Activated naive CD8-positive, alpha-beta T cell treated with anti-CD3 and anti-CD28 coated beads, Interleukin-2, amount 10 ng/mL, durations not matched to agents 7 days and 5 days (primary cell): ENCODE measurements around the gene CCM2. TPM values are rescaled to one million over a fixed set of nuclear protein-coding genes. Genes with fewer than 3 reads are reported as not detected.

Source experiments
- ATAC-seq: fragments of 150-1000 bp; cut with Tn5 transposase; one replicate; pipeline ENCODE4 v1.10.0; 2021; ENCODE audit warnings: low read depth, moderate library complexity
- POLR2A ChIA-PET: fragments of 350-600 bp; sonication (Branson Sonifier 250); formaldehyde crosslinking; loops from one replicate; lab custom pipeline; 2021; ENCODE audit warnings: antibody characterized with exemption; lab: Charles Lee
- DNase-seq: peaks from one replicate; pipeline ENCODE4 v3.0.0; 2021
- H3K27ac Mint-ChIP-seq: one replicate; pipeline ENCODE4 v1.8.0; 2022; ENCODE audit warnings: mild to moderate bottlenecking, mixed read lengths
- H3K27me3 Mint-ChIP-seq: one replicate; pipeline ENCODE4 v1.8.0; 2022; ENCODE audit warnings: mild to moderate bottlenecking, moderate library complexity, mixed read lengths
- H3K36me3 Mint-ChIP-seq: one replicate; pipeline ENCODE4 v1.8.0; 2021; ENCODE audit warnings: mild to moderate bottlenecking, mixed read lengths
- H3K4me1 Mint-ChIP-seq: one replicate; pipeline ENCODE4 v1.8.0; 2021; ENCODE audit warnings: mixed read lengths
- H3K4me3 Mint-ChIP-seq: one replicate; pipeline ENCODE4 v1.8.0; 2022; ENCODE audit warnings: mild to moderate bottlenecking, moderate library complexity, mixed read lengths
- H3K9me3 Mint-ChIP-seq: one replicate; pipeline ENCODE4 v1.8.0; 2021; ENCODE audit warnings: mixed read lengths
- total RNA-seq, 2 experiments: library from RNA; stranded (reverse); gene quantifications; one replicate each; pipeline ENCODE4 v1.2.3, GENCODE V29; 2021

CCM2 gene
- total RNA-seq, 2 experiments from 2014 or later: 126 to 132 TPM

- Mint-ChIP-seq H3K27me3 (no peaks in the 10 kb centered on the region), H3K4me3 (no peak overlapping the region), H3K9me3 (no peaks in the 10 kb centered on the region), H3K4me1 (peaks cover 8% of the 10 kb centered on the region), H3K27ac (peak overlapping the region; percentile 13), H3K36me3 (peaks cover 27% of the 10 kb centered on the region)
- no peak for ATAC-seq
- POLR2A ChIA-PET: no interaction called here
- DNase-seq: no peak
These were observed 73.2 kb downstream of the CCM2 start for GRCh38 chr7:45073031-45073785.

GRCh38 chr7:45073786-45074527 lies 74.0 kb downstream of the CCM2 start:
- POLR2A ChIA-PET: no interaction called here
- H3K27ac Mint-ChIP-seq: peak overlapping the region; percentile 54
- H3K4me3 Mint-ChIP-seq: no peak overlapping the region
- H3K4me1 Mint-ChIP-seq: peaks cover 4% of the 10 kb centered on the region
- H3K27me3 Mint-ChIP-seq: no peaks in the 10 kb centered on the region
- peaks cover 27% of the 10 kb centered on the region for H3K36me3 Mint-ChIP-seq
- ATAC-seq (no peak), DNase-seq (no peak)
- H3K9me3 Mint-ChIP-seq: no peaks in the 10 kb centered on the region

- POLR2A ChIA-PET: interaction anchor here (0.7 kb wide), 1 partner anchor 73 kb away, joined by 3 read pairs; no protein-coding TSS in a partner anchor
- Mint-ChIP-seq H3K27me3 (no peaks in the 10 kb centered on the region), H3K4me1 (peaks cover 4% of the 10 kb centered on the region), H3K27ac (no peak overlapping the region), H3K9me3 (no peaks in the 10 kb centered on the region), H3K4me3 (no peak overlapping the region), H3K36me3 (peaks cover 27% of the 10 kb centered on the region)
- ATAC-seq: no peak
- no peak for DNase-seq
These were observed 74.7 kb downstream of the CCM2 start for GRCh38 chr7:45074528-45075354.

GRCh38 chr7:45075355-45075644 lies 75.3 kb downstream of the CCM2 start:
- POLR2A ChIA-PET: interaction anchor here (0.7 kb wide), 1 partner anchor 74 kb away, joined by 3 read pairs; no protein-coding TSS in a partner anchor
- ATAC-seq (no peak), DNase-seq (no peak)
- no peaks in the 10 kb centered on the region for H3K9me3 Mint-ChIP-seq
- peaks cover 27% of the 10 kb centered on the region for H3K36me3 Mint-ChIP-seq
- H3K27me3 Mint-ChIP-seq: no peaks in the 10 kb centered on the region
- H3K4me3 Mint-ChIP-seq: no peak overlapping the region
- H3K27ac Mint-ChIP-seq: no peak overlapping the region
- H3K4me1 Mint-ChIP-seq: peaks cover 4% of the 10 kb centered on the region

DNA sequence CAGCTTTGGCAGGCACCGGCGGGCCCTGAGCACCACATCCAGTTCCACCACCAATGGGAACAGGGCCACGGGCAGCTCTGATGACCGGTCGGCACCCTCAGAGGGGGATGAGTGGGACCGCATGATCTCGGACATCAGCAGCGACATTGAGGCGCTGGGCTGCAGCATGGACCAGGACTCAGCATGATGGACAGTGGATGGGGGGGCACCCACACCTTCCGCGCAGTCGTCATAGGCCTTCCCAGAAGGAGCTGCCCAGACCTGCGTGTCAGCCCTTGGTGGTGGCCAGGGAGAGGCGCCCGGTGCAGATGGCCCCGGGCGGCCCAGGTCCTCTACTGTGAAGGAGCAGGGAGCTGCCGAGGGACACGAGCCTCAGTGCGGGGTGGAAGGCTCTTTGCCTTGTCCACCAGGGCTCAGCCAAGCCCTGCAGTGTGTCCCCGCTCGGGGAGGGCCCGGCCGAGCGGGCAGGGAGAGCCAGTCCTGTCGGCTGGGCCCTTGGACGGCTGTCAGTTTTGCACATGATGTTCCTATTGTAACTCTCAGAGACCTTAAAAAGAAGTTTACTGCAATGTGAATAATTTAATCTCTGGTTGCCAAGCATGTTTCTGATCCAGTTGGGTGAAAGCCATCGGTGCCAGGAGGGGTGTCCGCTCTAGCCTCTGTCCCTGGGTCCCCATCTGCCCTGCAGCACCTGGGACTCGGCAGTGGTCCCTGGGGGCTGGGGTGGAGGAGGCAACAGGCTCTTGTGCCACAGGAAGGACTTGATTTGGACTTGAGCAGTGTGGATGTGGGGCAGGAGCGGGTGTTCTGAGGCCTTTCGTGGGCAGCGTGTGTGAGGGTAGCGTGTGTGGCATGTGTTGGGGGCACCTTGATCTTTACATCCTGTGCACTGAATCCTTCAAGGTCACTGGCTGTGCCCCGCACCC lies 76.1 kb downstream of the CCM2 start:
- H3K27me3 Mint-ChIP-seq: no peaks in the 10 kb centered on the region
- H3K27ac Mint-ChIP-seq: no peak overlapping the region
- no peaks in the 10 kb centered on the region for H3K9me3 Mint-ChIP-seq
- no peak overlapping the region for H3K4me3 Mint-ChIP-seq
- peaks cover 4% of the 10 kb centered on the region for H3K4me1 Mint-ChIP-seq
- peaks cover 27% of the 10 kb centered on the region for H3K36me3 Mint-ChIP-seq
- DNase-seq (no peak), ATAC-seq (no peak)
- POLR2A ChIA-PET: interaction anchor here (0.7 kb wide), 1 partner anchor 75 kb away, joined by 3 read pairs; no protein-coding TSS in a partner anchor

DNA sequence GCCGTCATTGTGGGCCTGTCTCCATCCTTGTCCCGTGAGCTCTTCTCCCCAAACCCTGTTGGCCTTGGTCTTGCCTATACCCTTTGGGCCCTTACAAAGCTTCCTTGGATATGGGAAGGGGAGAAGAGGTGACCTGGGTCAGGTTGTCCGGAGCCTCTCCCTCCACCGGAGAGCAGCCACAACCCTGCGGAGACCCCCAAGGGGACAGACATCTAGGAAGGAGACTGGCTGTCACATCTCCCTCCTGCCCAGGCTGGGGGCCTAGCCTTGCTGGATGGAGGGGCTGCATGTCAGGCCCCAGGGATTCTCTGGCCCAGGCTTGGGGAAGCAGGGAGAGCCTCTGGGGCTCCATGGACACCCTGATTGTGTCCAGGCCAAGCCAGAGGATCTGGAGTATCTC lies 76.9 kb downstream of the CCM2 start:
- no peaks in the 10 kb centered on the region for H3K27me3 Mint-ChIP-seq
- H3K4me1 Mint-ChIP-seq: peaks cover under 1% of the 10 kb centered on the region
- H3K36me3 Mint-ChIP-seq: peaks cover 23% of the 10 kb centered on the region
- POLR2A ChIA-PET: no interaction called here
- DNase-seq (no peak), ATAC-seq (no peak)
- H3K4me3 Mint-ChIP-seq: no peak overlapping the region
- H3K27ac Mint-ChIP-seq: no peak overlapping the region
- H3K9me3 Mint-ChIP-seq: no peaks in the 10 kb centered on the region

DNA sequence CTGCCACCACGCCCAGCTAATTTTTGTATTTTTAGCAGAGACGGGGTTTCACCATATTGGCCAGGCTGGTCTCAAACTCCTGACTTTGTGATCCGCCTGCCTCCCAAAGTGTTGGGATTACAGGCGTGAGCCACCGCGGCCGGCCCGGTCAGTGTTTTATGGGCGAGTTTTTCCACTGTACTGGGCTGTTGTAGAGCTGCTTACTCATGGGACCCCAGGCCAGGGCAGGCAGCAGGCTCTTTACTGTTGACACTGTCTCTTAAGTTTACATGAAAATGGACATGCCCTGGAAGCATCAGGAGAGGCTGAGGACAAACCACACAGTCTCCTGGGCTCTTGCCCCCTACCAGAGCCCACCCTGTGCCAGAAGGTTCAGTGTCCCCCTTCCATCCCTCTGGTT lies 77.6 kb downstream of the CCM2 start:
- Mint-ChIP-seq H3K27ac (no peak overlapping the region), H3K36me3 (peaks cover 22% of the 10 kb centered on the region), H3K4me1 (no peaks in the 10 kb centered on the region), H3K27me3 (no peaks in the 10 kb centered on the region), H3K4me3 (no peak overlapping the region), H3K9me3 (no peaks in the 10 kb centered on the region)
- DNase-seq (no peak), ATAC-seq (no peak)
- POLR2A ChIA-PET: no interaction called here

DNA sequence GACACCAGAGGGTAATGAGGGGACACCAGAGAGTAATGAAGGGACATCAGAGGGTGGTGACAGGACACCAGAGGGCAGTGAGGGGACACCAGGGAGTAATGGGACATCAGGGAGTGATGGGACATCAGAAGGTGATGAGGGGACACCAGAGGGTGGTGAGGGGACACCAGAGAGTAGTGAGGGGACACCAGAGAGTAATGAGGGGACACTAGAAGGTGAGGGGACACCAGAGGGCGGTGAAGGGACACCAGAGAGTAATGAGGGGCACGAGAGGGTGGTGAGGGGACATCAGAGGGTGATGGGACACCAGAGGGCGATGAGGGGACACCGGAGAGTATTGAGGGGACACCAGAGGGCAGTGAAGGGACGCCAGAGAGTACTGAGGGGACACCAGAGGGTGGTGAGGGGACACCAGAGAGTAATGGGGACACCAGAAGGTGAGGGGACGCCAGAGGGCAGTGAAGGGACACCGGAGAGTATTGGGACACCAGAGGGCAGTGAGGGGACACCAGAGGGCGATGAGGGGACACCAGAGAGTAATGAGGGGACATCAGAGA lies 78.2 kb downstream of the CCM2 start:
- Mint-ChIP-seq H3K9me3 (no peaks in the 10 kb centered on the region), H3K27ac (no peak overlapping the region), H3K36me3 (peaks cover 16% of the 10 kb centered on the region), H3K4me1 (no peaks in the 10 kb centered on the region), H3K27me3 (no peaks in the 10 kb centered on the region), H3K4me3 (no peak overlapping the region)
- no peak for ATAC-seq
- DNase-seq: no peak
- POLR2A ChIA-PET: no interaction called here

GRCh38 chr7:45080265-45080957 lies 80.4 kb downstream of the CCM2 start:
- no peaks in the 10 kb centered on the region for H3K4me1 Mint-ChIP-seq
- H3K4me3 Mint-ChIP-seq: peak overlapping the region; percentile 29
- peak overlapping the region; percentile 73 for H3K27ac Mint-ChIP-seq
- peaks cover 5% of the 10 kb centered on the region for H3K36me3 Mint-ChIP-seq
- DNase-seq (no peak), ATAC-seq (peak; percentile 18)
- no peaks in the 10 kb centered on the region for H3K9me3 Mint-ChIP-seq
- no peaks in the 10 kb centered on the region for H3K27me3 Mint-ChIP-seq
- POLR2A ChIA-PET: no interaction called here

DNA sequence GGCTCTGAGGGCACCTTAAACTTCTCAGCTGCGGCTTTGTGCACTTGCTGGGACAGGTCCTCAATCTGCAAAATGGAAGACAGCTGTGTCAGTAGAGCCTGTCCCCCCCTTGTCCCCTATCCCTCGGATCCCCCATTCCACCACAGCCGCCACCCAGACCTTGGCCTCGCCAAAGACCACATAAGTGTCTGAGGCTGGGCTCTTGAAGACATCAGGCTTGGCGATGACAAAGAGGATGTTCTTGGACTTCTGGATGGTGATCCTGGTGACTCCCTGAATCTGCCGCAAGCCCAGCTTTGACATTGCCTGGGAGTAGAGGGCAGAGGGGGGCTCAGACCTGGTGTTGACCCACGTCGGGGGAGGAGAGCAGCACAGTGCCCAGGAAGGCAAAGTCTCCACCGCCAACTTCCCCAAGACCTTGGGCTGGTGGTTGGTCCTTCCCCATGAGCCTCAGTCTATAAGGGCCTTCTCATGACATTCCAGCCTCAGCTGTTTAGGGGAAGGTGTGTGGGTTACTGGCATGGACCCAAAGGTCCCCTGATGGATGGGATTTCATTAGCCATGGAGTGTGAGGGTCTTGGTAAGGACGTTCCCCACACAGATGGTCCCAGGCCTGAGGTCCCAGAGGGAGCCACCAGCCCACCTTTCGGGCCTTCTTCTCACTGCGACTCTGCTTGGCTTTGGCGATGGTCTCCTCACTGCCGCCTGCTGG lies 81.1 kb downstream of the CCM2 start:
- H3K27me3 Mint-ChIP-seq: no peaks in the 10 kb centered on the region
- ATAC-seq: no peak

DNA sequence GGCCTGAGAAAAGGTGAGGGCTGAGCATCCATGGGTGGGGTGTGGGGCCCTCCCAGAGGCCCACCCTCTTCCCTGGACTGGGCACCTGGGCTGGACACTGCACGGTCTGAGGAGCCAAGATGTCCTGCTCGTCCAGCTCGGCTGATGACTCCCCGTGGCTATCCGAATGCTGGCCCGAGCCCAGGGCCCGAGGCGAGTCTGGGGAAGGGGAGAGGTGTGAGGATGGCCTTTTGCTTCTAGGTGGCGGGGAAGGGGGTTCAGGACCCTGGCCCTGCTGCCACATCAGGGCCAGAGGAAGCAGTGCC lies 81.6 kb downstream of the CCM2 start:
- POLR2A ChIA-PET: interaction anchor here (1.0 kb wide), 1 partner anchor 30 kb away, joined by 4 read pairs; the partner anchor contains the start of gene TBRG4
- Mint-ChIP-seq H3K4me3 (no peak overlapping the region), H3K27ac (no peak overlapping the region), H3K4me1 (no peaks in the 10 kb centered on the region), H3K27me3 (no peaks in the 10 kb centered on the region), H3K36me3 (peaks cover 2% of the 10 kb centered on the region), H3K9me3 (no peaks in the 10 kb centered on the region)
- no peak for ATAC-seq
- DNase-seq: no peak

More for the DNA sequence above, 81.1 kb downstream of the CCM2 start:
- Mint-ChIP-seq H3K36me3 (peaks cover 5% of the 10 kb centered on the region), H3K4me1 (no peaks in the 10 kb centered on the region), H3K9me3 (no peaks in the 10 kb centered on the region), H3K4me3 (no peak overlapping the region), H3K27ac (no peak overlapping the region)
- POLR2A ChIA-PET: interaction anchor here (1.0 kb wide), 1 partner anchor 31 kb away, joined by 4 read pairs; the partner anchor contains the start of gene TBRG4
- peak; percentile 36 for DNase-seq
